Prostate gland (tissue), 2 donors: Measurements from ENCODE around the gene SEPTIN1.

ENCODE experiments used
- CTCF ChIP-seq, 4 experiments: fragments of 200-600 bp in 2 of 4; fragments of 450-650 bp in 2 of 4; sonication (generic) in 2 of 4; IDR thresholded peaks; 1 replicate in 3 of 4; 2 replicates in 1 of 4; pipeline ENCODE4 v1.5.1; 2016 to 2019; ENCODE audit warnings: antibody characterized with exemption in 4 of 4, mild to moderate bottlenecking in 2 of 4, moderate library complexity in 2 of 4
- POLR2A ChIP-seq: fragments of 450-650 bp; IDR thresholded peaks from one replicate; pipeline ENCODE4 v1.6.1; 2016; ENCODE audit warnings: antibody characterized with exemption, mild to moderate bottlenecking
- POLR2AphosphoS5 ChIP-seq: sonication (generic); formaldehyde crosslinking; IDR thresholded peaks from one replicate; pipeline ENCODE4 v1.6.1; 2017; ENCODE audit warnings: antibody characterized with exemption

GRCh38 chr16:30417529-30418349, 35.4 kb upstream of the SEPTIN1 start:
- TF ChIP-seq POLR2A (peak; percentile 23), CTCF (IDR thresholded peaks at IDR 0.05) (peak in 3 of 4 experiments; percentile 27 to 33 (median 28)), POLR2AphosphoS5 (peak; percentile 62)
